HFFc6 (cell line): ENCODE measurements around the gene BOD1. TPM values are rescaled to one million over a fixed set of nuclear protein-coding genes. Genes with fewer than 3 reads are reported as not detected.

Experiments used
- DNase-seq: peaks from one replicate; pipeline ENCODE4 v3.0.0-alpha.2; 2018
- H3K27ac Mint-ChIP-seq: 2 replicates; pipeline ENCODE4 v1.8.0; 2020; ENCODE audit warnings: mild to moderate bottlenecking, mixed read lengths
- H3K27me3 Mint-ChIP-seq: 2 replicates; pipeline ENCODE4 v1.8.0; 2021; ENCODE audit warnings: mild to moderate bottlenecking, moderate library complexity, mixed read lengths; ENCODE audit not compliant: insufficient read depth
- H3K36me3 Mint-ChIP-seq: 2 replicates; pipeline ENCODE4 v1.8.0; 2021; ENCODE audit warnings: low read depth, mixed read lengths
- H3K4me1 Mint-ChIP-seq: 2 replicates; pipeline ENCODE4 v1.8.0; 2020; ENCODE audit warnings: low read depth, mixed read lengths
- H3K4me3 Mint-ChIP-seq: 2 replicates; pipeline ENCODE4 v1.8.0; 2020; ENCODE audit warnings: mild to moderate bottlenecking, moderate library complexity, mixed read lengths
- H3K9me3 Mint-ChIP-seq: 2 replicates; pipeline ENCODE4 v1.8.0; 2020; ENCODE audit warnings: mild to moderate bottlenecking, mixed read lengths
- long read RNA-seq: library from polyadenylated mRNA; unstranded; transcript quantifications from one replicate; pipeline ENCODE4 v2.0.0, GENCODE V29; 2019
- total RNA-seq, 6 experiments: library from RNA; stranded (reverse); fragmentation: NEBNext Ultra II Directional; extraction: Animal tissue kit (Norgen Biotek cat#: 25700); gene quantifications; 2 replicates in 1 of 6; 3 replicates in 5 of 6; pipeline ENCODE4 v1.2.3, GENCODE V29; 2021
- TF ChIP-seq, protein P1 (sequence below): fragments of 200-600 bp; sonication (generic); IDR thresholded peaks from 2 replicates; pipeline ENCODE4 v1.5.0; 2021; ENCODE audit warnings: antibody characterized with exemption, mild to moderate bottlenecking

The BOD1 gene
- 10 to 100 TPM; 47.5 to 52.4 (median 50.9) TPM for total RNA-seq
- long read RNA-seq, transcript BOD1-202 (4 exons, 1,562 nt), result major isoform, 12 of 18 reads
- long read RNA-seq, partial matches to known transcripts, result 1 of 18 reads
- long read RNA-seq, other reads (novel, unspliced or antisense), result 5 of 18 reads

DNA sequence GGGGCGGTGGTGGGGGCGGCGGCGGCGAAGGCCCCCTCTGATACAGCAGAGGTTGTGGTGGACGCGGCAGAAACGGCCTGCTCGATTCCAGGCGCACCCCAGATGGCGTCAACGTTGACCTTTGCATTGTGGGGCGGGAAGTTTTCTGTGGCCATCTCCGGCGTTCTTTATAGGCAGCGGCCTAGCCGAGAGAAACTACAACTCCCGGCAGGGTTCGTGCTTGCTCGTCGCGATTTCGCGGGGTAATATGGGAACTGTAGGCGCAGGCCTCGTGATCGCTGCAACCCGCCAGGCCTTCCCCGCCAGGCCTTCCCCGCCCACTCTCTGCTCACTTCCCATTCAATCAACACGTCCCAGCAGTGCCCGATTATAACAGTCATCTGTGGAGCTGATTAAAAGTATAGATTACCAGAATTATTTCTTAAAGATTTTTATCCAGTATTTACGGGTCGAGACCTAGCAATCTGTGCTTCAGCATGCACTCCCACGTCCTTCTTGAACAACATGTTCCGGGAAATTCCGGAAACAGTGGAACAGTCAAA lies at the start of gene BOD1:
Gene BOD1, minus strand, starts transcription at position 74 of the 542 bp plus-strand sequence. CDS start 214 bp downstream, outside the sequence.
- TF ChIP-seq, protein P1, sequence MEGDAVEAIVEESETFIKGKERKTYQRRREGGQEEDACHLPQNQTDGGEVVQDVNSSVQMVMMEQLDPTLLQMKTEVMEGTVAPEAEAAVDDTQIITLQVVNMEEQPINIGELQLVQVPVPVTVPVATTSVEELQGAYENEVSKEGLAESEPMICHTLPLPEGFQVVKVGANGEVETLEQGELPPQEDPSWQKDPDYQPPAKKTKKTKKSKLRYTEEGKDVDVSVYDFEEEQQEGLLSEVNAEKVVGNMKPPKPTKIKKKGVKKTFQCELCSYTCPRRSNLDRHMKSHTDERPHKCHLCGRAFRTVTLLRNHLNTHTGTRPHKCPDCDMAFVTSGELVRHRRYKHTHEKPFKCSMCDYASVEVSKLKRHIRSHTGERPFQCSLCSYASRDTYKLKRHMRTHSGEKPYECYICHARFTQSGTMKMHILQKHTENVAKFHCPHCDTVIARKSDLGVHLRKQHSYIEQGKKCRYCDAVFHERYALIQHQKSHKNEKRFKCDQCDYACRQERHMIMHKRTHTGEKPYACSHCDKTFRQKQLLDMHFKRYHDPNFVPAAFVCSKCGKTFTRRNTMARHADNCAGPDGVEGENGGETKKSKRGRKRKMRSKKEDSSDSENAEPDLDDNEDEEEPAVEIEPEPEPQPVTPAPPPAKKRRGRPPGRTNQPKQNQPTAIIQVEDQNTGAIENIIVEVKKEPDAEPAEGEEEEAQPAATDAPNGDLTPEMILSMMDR, result no peak
- H3K36me3 Mint-ChIP-seq, result peaks cover 10% of the 10 kb centered on the region
- peaks cover 44% of the 10 kb centered on the region for H3K4me1 Mint-ChIP-seq
- H3K9me3 Mint-ChIP-seq, result no peaks in the 10 kb centered on the region
- DNase-seq, result peak; percentile 98
- peak within 1 kb of the TSS; percentile 97 for H3K4me3 Mint-ChIP-seq
- peaks cover 8% of the 10 kb centered on the region; the same call in 1 of the 2 replicates for H3K27me3 Mint-ChIP-seq
- H3K27ac Mint-ChIP-seq, result peak within 1 kb of the TSS; percentile 87

DNA sequence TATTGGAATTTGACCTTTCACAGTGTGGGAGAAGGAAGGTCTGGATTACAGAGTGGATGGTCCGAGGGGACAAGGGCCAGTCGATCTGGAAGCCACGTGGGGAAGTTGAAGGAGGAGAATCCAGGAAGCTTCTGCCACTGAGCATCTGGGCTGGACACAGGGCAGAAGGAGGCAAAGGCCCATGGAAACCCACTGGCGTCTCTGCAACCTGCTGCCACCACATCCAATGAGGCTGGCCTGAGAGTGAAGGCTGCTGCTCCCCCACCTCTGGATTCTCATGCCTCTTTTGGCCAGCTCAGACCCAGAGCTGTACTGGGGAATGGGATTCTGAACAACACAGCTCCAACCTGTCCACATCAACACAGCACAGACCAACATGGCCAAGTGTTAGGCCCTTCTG lies 48.9 kb upstream of the BOD1 start:
- TF ChIP-seq, protein P1, result no peak
- H3K36me3 Mint-ChIP-seq, result no peaks in the 10 kb centered on the region; the same call in 1 of the 2 replicates
- peaks cover 3% of the 10 kb centered on the region; the same call in 1 of the 2 replicates for H3K27me3 Mint-ChIP-seq
- no peaks in the 10 kb centered on the region for H3K9me3 Mint-ChIP-seq
- no peak for DNase-seq
- no peak overlapping the region for H3K27ac Mint-ChIP-seq
- no peak overlapping the region for H3K4me3 Mint-ChIP-seq
- H3K4me1 Mint-ChIP-seq, result peaks cover 12% of the 10 kb centered on the region

DNA sequence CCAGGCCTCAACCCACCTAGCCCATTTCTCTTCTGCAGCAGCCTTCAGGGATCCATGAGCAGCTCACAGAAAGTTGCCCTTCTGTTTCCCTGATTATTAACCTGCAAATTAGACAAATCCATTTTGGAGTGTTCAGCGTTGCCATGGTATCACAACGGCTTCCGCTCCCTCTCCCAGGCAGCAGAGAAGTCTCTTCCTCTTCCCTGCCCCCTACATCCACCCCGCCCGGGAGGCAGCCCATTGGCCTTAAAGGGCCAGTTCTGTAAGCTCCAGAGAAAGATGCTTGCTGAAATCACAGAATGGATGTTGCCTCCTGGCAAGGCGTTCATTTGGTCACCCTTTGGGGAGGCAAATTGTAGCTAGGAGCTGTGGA lies 47.7 kb upstream of the BOD1 start:
- Mint-ChIP-seq H3K27ac (peak overlapping the region; percentile 66; the same call in 1 of the 2 replicates), H3K36me3 (no peaks in the 10 kb centered on the region; the same call in 1 of the 2 replicates), H3K4me3 (peak overlapping the region; percentile 54), H3K4me1 (peaks cover 5% of the 10 kb centered on the region; the same call in 1 of the 2 replicates), H3K9me3 (no peaks in the 10 kb centered on the region), H3K27me3 (no peaks in the 10 kb centered on the region; the same call in 1 of the 2 replicates)
- TF ChIP-seq, protein P1, result no peak
- no peak for DNase-seq

DNA sequence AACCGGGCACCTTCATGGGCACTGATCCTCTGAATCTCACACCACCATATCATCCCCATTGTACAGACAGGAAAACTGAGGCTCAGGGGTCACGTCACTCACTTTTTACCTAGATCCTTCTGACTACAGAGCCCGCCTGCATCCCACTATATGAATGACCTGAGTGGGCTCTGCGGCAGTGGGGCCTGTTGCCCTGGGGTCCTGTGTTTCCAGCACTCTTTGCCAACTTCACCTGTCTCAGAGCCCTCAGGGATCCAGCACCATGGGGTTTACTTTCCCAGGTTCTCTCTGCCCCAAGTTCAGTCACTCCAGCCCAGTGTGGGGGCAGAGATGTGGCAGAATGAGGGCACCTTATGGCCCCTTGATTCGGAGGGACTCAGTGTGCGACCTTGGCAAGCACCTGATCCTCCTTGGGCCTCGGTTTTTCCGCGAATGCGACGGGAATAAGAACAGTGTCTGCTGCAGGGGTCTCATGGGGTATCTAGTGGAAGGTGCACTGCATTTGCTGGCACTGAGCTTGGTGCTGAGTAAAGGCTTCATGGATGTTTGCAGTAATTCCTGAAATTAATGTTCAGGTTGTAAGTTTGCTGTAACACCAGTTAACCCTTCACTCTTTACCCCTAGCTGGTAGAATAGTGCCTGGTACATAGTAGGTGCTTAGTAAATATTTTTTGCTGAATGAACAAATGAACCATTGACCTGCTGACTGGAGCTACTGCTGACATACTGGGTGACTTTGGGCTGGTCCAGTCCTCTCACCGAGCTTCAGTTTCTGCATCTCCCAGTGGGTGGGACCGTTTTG lies 47.1 kb upstream of the BOD1 start:
- Mint-ChIP-seq H3K9me3 (no peaks in the 10 kb centered on the region), H3K4me1 (peaks cover 5% of the 10 kb centered on the region; the same call in 1 of the 2 replicates), H3K27me3 (no peaks in the 10 kb centered on the region; the same call in 1 of the 2 replicates), H3K4me3 (peak overlapping the region; percentile 54), H3K27ac (peak overlapping the region; percentile 66; the same call in 1 of the 2 replicates), H3K36me3 (no peaks in the 10 kb centered on the region; the same call in 1 of the 2 replicates)
- TF ChIP-seq, protein P1, result no peak
- no peak for DNase-seq

DNA sequence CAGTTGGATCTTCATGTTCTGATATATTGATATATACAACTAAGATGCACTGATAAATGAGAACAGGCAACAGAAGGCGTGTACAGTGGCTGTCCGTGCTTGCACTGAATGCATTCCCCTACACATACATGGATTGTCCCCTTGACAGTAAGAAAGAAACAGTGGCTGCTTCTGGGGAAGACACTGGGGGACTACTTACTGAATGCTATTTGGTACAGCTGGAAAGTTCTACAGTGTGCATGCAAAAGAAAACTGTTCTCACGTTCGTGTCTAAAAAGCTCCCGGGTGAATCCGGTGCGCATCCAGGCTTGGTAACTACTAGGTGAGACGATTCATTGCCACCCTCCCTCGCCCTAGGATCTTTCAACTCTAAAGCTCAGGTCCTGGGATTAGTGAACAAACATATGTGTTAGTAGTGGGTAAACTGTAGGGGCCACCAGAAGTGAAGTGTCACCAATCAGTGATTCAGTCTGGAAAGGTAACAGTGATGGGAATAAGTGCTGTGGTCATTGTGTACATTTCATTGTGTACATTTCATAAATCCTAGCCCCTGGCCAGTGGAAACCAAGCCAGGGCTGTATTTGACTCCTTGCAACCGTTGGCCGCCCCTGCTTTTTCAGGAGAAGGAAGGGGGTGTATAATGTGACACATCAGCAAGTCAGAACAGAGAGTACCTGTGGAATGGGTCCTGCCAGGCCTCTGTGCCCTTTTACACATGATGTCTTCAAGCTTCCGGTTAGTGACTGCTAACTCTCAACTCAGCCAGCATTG lies 46.3 kb upstream of the BOD1 start:
- DNase-seq, result no peak
- Mint-ChIP-seq H3K4me1 (peaks cover 8% of the 10 kb centered on the region), H3K36me3 (no peaks in the 10 kb centered on the region; the same call in 1 of the 2 replicates), H3K27ac (no peak overlapping the region), H3K27me3 (no peaks in the 10 kb centered on the region), H3K4me3 (no peak overlapping the region), H3K9me3 (no peaks in the 10 kb centered on the region)
- TF ChIP-seq, protein P1, result no peak
